GM19193 (cell line): ENCODE data around the gene MAP2K2.
A peak's percentile ranks its signal among the peaks of the same experiment; 100 is the strongest.

Experiments used
- POLR2A ChIP-seq: IDR thresholded peaks from 4 replicates; pipeline ENCODE4 v1.6.1; 2011; ENCODE audit not compliant: insufficient read depth, insufficient read length; ENCODE audit errors: extremely low read depth

Gene MAP2K2

DNA sequence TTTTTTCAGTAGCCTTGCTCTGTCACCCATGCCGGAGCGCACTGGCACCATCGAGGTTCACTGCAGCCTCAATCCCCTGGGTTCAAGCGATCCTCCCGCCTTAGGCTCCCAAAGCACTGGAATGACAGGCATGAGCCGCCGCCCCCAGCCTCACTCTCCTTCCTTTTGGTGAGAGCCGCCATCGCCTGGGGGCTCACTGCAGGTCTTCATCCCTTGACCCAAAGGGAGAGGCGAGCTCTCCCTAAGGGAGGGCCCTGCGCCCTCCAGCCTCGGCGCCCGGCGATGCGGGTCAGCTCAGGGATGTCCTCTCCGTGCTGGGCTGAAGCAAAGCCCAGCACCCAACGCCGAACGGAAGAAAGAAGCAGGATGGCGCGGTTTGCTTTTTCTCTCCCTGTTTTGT, 34.0 kb downstream of the MAP2K2 start:
- no peak for TF ChIP-seq POLR2A

DNA sequence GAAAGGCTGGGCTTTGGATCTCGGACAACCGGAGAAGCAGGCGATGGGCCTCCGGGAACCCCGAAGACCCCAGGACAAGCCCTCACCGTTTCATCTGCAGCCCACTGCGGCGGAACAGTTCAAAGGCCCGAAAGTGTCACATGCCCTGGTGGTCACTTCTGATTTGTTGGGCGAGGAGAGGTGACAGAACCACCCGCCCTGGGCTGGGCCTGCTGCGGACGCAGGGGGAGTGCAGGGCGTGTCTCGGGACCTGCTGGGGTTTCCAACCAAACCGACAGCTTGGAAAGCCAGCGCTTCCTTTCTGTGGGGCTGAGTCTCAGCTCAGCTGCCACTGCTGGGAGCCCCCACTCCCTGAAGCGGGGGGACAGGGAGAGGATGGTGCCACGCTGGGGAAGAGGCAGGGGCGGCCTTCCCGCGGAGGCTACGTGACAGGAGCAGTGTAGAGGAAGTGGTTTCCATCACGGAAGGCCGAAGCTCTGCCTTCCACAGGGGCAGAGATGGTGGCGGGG, 34.5 kb downstream of the MAP2K2 start:
- TF ChIP-seq POLR2A, result peak; percentile 53

DNA sequence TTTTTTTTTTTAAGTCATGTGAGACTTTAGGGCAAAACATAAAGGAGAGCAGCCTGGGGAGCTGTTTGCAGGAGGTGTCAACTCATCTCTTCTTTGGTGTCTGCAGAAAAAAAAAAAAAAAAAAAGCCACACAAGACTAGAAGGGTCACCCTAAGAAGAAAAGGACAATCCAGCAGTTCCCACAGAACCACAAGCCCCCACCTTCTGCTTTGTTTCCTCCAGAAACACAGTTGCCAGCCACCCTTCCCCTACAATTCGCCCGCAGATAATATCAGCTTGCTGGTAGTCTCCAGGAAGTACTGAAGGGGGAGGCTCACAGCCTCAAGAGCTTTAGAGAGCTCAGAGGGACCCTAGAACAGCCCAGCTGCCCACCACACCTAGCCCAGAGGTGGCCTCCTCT, 34.9 kb downstream of the MAP2K2 start:
- TF ChIP-seq POLR2A, result no peak

DNA sequence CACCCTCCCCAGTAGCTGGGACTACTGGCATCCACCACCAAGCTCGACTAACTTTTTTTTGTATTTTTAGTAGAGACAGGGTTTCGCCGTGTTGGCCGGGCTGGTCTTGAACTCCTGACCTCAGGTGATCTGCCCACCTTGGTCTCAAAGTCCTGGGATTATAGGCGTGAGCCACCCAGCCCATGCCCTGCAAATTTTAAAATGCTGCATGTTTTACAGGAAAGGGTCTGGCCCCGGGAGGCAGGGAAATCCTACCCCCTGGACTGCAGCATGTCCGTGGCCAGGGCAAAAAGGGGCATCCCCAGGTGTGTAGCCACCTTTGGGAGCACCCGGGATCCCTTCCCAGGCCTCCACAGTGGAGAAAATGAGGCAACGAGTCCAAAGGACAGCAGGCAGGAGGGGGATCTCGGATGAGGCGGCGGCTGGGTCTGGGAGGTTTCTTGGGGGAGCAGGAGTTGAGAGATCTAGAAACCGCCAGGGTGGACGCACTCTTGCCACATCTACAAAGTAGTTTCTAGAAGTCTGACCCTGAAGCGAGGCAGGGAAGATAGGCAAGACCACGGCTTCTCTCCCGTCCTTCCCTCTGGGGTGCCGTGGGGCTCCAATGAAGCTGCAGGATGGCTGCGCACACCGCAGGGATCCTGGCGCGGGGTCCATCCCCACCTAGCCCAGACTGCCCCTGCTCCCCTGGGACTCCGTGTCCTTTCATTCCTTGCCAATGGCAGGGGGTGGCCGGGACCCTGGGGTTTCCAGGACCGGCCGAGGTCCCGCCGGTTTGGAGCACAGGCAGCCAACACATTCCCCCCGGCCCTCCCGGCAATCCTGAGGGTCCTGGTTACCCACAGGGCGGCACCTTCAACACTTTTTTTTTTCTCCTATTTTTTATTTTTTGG, 35.9 kb downstream of the MAP2K2 start:
- no peak for TF ChIP-seq POLR2A

DNA sequence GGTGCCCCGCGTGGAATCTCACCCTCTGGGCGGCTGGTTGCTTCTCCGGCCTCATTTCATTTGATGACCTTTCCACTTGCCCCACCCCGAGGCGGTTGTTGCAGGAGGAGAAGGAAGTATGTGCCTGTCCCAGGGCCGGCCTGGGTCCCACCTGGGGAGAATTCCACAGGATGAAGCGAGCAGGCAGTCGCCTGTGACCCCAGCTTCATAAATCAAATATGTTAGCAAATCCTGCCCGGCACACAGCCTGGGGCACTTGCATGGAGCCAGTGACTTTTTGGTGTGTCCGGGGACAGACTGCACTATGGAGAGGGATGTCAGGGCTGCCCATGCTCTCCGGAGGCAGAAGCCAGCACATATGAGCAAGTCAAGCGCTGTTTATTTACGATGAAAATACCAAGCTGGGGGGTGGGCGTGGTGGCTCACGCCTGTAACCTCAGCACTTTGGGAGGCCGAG, 37.5 kb downstream of the MAP2K2 start:
- TF ChIP-seq POLR2A, result no peak

DNA sequence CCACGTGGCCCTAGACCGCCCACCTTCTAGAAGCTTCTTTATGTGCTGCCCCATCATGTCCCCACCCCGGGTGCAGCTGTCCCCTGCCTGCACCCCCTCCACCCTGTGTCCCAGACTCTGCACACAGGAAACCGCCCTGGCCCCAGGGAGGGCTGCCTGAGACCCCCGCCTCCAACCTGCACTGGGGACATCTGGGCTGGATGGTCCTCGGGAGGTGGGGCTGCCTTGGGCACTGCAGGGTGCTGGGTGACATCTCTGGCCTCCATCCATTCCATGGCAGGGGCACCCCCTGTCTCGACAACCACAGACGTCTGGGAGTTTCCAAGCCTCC, 39.4 kb downstream of the MAP2K2 start:
- no peak for TF ChIP-seq POLR2A

DNA sequence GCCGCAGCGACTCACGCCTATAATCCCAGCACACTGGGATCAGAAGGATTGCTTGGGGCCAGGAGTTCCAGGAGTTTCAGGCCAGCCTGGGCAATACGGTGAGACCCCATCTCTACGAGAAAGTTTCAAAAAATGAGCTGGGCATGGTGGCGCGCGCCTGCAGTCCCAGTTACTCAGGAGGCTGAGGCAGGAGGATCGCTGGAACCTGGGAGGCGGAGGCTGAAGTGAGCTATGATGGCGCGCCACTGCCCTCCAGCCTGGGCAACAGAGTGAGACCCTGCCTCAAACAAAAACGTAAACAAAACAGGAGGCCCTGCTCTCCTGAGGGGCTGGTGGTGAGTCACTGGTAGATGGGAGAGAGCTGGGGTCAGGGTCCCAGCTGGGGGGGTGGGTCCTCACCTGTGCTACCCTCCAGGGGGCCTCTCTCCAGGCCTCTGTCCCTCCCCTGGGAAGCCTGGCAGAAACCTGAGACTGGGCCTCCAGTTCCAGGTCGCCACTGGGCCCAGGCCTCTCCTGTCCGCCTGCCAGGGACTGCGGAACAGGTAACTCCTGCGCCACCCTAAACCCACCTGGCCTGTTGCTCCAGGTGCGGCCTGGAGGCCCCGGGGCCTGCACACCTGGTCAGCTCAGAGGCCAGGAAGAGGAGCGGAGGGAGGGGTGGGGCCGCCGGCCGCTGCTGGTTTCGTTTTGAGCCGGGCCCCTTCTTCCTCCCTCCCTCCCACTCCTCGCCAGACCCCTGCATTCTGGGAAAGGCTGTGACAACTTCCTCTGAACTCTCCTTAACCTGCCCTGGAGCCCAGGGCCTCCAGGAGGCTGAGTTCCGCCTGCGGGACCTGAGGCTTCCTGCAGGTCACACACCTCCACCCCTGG, 40.0 kb downstream of the MAP2K2 start:
- TF ChIP-seq POLR2A, result peak; percentile 43

DNA sequence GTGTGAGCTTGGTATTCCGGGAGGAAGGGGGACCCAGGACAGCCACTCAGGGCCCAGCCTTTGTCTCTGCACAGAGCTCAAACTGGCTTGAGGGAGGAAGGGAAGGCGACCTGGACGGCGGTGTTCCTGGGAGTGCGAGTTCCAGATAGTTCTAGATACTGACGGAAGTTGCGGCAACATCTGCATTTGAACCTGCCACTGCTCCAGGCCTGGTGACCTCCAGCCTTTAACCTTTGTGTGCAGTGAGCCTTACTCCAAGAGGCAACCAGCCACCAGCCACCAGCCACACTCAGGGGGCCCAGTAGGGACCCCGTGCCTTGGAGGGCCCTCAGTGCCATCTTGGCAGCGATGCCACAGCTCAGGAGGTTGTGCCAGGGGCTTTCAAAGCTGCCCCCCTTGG, 41.8 kb downstream of the MAP2K2 start:
- TF ChIP-seq POLR2A, result no peak

DNA sequence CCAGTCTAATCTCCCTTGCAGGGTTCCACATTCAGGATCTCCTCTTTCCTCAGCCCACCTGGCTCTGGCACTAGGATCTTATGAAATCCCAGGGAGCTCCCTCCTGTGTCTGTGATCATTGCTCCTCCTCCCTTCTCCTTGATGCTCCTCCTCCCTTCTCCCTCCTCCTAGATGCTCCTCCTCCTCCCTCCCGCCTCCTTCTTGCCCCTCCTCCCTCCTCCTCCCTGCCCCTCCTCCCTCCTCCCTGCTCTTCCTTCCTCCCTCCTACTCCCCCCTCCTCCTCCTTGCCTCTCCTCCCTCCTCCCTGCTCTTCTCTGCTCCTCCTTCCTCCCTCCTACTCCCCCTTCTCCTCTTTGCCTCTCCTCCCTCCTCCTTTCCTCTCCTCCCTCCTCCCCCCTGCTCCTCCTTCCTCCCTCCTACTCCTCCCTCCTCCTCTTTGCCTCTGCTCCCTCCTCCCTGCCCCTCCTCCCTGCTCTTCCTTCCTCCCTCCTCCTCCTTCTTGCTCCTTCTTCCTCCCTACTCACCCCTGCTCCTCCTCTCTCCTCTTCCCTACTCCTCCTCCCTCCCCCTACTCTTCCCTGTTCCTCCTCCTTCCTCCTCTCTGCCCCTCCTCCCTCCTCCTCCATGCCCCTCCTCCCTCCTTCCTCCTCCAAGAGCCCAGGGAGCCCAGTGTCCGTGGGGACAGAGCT, 42.3 kb downstream of the MAP2K2 start:
- TF ChIP-seq POLR2A, result no peak

DNA sequence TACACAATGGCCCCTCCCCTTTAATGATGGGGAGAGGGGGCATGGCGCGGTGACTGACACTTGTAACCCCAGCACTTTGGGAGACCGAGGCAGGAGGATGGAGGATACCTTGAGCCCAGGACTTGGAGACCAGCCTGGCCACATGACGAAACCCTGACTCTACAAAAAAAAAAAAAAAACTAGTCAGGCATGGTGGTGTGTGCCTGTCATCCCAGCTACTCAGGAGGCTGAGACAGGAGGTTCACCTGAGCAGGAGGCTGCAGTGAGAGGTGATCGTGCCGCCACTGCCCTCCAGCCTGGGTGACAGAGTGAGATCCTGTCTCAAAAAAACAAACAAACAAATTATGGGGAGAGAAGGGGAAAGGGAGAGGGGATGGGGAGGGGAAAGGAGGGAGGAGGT, 43.4 kb downstream of the MAP2K2 start:
- no peak for TF ChIP-seq POLR2A

DNA sequence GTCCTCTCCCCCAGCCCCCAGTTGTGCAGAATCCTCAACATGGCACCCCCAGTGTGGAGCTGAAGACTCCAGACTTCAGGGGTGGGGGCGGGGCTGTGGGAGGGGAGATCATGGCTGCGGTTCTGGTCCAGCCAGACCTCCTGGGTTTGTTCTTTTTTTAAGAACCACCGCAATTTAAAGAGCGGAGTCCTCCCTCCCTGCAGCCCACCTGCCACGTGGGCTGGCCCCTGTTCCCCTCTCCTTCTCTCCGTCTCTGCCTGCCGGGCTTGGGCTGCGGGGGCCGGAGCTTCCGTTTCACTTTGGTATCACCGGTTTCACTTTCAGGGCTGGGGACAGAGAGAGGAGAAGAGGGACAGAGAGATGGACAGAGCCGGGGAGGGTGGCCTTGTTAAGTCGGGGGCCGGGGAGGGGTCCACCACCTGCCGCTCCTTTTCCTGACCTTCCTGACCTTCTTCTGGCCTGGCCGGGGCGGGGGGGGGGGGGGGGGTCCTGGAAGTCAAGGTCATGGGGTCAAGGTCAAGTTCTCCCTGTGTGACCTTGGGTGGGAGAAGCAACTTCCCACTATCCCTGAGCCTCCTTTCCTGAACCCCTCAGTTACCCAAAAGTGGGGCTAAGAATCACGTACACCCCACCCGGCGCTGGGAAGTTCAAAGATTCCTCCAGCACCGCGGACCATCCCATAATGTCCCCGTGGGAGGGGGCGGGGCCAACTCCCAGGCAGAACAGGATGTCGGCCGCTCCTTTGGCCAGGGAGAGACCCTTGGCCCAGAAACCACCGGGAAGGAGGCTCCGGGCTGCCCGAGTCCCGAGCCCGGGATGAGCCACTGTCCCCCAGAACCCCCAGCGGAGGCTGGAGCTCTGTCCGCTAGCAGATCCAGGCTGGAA, 45.9 kb downstream of the MAP2K2 start:
- peak; percentile 58 for TF ChIP-seq POLR2A

DNA sequence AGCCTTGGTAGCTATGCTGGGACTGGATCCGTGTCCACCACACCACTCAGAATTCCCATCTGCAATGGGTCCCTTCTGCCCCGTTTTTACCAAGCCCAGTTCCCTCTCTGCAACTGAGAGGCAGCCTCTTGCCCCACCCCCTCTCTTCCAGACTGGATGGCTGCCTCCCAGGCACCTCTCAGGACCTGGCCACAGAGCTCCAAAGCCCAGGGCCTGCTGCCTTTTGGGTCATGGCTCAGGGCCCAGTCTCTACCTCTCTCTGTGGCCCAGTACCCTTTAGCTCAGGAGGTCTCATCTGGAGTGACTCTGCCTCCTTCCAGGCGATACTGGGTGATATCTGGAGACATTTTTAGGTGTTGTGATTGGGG, 46.9 kb downstream of the MAP2K2 start:
- no peak for TF ChIP-seq POLR2A

DNA sequence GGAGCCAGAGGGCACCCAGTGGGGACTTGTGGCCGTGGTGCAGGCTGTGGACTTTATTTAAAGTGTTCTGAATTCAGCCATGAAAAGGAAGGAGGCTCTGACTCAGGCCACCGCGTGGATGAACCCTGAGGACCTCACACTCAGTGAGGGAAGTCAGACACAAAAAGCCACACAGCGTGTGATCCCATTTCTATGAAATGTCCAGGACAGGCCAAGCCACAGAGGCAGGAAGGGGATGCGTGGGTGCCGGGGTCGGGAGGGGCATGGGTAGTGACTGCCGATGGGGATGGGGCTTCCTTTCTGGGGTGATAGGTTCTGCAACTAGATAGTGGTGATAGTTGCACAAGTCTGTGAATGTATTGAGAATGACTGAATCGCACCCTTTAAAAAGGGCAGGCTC, 48.5 kb downstream of the MAP2K2 start:
- no peak for TF ChIP-seq POLR2A

DNA sequence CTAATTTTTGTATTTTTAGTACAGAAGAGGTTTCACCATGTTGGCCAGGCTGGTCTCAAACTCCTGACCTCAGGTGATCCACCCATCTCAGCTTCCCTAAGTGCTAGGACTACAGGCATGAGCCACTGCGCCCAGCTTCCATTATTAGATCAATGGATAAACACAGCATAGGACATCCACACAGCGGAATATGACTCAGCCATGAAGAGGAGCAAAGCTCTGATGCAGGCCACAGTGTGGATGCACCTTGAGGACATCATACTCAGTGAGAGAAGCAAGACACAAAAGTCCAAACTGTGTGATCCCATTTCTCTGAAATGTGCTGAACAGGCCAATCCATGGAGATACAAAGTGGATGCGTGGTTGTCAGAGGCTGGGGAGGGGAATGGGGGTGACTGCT, 52.3 kb downstream of the MAP2K2 start:
- TF ChIP-seq POLR2A, result no peak
